ENCODE data around the gene CACNB4.

GRCh38 chr2:152037743-152038435 lies 61.0 kb downstream of the CACNB4 start:
- TF ChIP-seq CTCF (conservative IDR thresholded peaks at IDR 0.05; ENCODE audit: low read depth, low read length), result no peak
- no peak for TF ChIP-seq EZH2phosphoT487 (IDR thresholded peaks at IDR 0.05; ENCODE audit: borderline replicate concordance, low read length)

Measured in PC-3 (cell line).